ENCODE measurements around the gene DZANK1.
"Not testable (repeated sequence)": the region's sequence is repeated elsewhere in the genome, so short reads cannot be mapped to it uniquely, and the experiment has no call there.

DZANK1 gene

GRCh38 chr20:18436847-18437246, 30.0 kb downstream of the DZANK1 start:
- DNase-seq (ENCODE audit: low spot score): no peak

GRCh38 chr20:18431206-18431605, 35.6 kb downstream of the DZANK1 start:
- DNase-seq (ENCODE audit: low spot score): peak; percentile 7

DNA sequence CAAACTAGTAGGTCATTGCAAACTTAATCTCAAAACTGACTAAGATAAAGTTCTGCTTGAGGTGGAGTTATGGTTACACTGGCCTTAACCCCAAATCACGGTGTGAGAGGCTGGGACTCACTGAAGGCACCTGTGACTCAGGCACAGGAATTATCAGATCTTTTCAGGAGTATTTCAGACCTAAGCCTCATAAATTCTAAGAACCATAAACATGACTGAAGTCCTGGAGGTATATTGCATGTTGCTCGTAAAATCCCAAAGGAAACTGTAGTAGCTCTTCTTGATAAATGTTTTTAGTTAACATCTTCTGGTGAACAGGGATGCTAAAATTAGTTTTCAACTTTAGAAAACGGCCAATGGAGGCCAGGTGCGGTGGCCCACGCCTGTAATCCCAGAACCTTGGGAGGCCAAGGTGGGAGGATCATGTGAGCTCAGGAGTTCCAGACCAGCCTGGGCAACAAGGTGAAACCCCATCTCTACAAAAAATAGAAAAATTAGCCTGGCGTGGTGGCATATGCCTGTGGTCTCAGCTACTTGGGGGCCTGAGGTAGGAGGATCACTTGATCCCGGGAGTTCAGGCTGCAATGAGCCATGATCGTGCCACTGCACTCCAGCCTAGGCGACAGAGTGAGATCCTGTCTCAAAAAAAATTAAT, 36.5 kb downstream of the DZANK1 start:
- DNase-seq (ENCODE audit: low spot score): no peak

DNA sequence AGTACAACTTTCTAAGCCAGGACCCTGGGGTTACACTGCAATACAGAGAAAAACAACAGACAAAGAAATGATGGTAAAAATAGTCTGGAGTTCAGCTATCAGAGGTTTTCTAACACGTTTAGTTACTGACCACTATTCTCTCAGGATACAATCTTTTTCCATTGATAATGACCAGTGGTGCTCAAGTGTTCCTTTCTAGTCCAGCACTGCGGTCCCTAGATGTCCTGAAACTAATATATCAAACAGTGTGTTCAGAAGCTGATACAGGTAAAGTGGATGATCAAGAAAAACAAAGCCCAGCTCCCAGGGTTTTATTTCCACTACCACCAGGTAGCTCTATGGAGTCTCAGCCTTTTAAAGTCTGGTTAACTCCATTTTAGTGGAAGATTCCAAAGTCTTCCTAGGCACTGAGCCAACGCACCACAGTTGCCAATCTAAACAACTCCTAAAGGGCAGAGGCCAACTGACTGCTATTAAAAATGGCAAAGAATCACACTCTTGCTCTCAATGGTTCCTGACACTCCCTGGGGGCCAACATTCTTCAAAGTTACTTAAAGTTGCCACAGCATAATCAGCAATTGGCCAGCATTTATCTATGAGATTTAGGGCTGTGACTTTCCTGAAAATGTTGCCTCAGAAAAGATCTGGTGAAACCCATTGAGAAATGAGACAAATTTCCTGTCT, 38.2 kb downstream of the DZANK1 start:
- DNase-seq (ENCODE audit: low spot score): peak; percentile 8

GRCh38 chr20:18427214-18427613, 39.6 kb downstream of the DZANK1 start:
- no peak for DNase-seq (ENCODE audit: low spot score)

- DNase-seq (ENCODE audit: low spot score): no peak
Measured at GRCh38 chr20:18421608-18422007, 45.2 kb downstream of the DZANK1 start.

- DNase-seq (ENCODE audit: low spot score): no peak
Measured at GRCh38 chr20:18416486-18416885, 50.3 kb downstream of the DZANK1 start.

- DNase-seq (ENCODE audit: low spot score): no peak
Measured at GRCh38 chr20:18414140-18414539, 52.7 kb downstream of the DZANK1 start.

DNA sequence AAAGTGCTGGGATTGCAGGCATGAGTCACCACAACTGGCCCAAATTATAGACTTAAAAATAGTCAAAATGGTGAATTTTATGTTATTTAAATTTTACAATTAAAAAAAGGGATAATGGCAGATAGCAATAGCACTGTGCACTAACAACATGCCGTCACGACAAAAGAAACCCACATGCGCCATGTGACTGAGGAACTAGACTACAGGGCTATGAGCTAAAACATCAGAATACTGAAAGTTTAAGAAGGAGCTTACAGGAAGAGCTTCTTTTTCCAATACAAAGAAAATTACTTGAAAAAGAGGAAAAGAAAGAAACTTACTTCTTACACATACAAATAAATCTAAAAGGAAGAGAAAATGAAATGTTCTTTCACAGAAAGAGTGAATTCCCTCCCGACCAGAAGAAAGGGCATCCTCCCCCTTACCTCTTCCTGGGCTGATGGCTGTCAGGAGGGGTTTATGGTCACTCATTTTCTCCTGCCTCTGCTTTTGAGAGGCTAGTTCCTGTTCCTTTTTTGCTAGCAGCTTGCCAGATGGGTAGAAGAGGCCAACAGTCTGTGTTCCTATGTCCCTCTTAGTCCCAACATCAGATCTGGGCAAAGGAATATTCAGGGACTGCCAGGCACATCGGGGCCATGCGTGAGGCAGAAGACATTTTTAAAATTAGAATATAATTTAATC, 54.5 kb downstream of the DZANK1 start:
- no peak for DNase-seq (ENCODE audit: low spot score)

GRCh38 chr20:18405826-18406225, 61.0 kb downstream of the DZANK1 start:
- no peak for DNase-seq (ENCODE audit: low spot score)

- DNase-seq (ENCODE audit: low spot score): no peak
Measured at GRCh38 chr20:18404172-18404571, 62.7 kb downstream of the DZANK1 start.

DNA sequence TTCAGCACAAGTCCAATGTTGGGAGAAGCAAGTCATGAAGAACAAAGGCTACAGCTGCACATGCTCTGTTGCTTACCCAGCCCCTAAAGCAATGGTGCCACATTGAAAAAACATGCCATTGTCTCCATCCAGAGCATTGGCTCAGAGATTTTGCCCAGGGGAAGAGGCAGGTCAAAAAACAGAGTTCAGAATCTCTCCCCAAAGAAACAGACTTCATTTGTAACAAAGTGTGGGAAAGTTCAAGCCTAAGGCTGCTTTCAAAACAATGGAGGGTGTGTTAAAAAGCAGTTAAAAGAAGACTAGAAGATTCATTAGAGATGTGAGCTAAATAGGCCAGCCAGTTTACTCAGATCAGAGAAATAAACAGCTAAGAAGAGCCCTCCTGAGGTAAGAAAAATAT, 63.6 kb downstream of the DZANK1 start:
- no peak for DNase-seq (ENCODE audit: low spot score)

- no peak for DNase-seq (ENCODE audit: low spot score)
Measured at GRCh38 chr20:18401305-18401704, 65.5 kb downstream of the DZANK1 start.

GRCh38 chr20:18400460-18400859, 66.4 kb downstream of the DZANK1 start:
- DNase-seq (ENCODE audit: low spot score): no peak

DNA sequence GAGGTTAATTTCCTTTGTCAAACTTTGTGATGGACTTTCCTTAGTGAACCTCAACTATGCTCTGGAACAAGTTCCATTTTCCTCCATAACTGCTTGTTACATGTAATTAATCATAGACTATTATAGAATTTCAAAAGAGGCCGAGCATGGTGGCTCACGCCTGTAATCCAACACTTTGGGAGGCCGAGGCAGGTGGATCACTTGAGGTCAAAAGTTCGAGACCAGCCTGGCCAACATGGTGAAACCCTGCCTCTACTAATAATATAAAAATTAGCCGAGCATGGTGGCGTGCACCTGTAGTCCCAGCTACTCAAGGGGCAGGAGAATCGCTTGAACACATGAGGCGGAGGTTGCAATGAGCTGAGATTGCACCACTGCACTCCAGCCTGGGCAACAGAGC, 68.1 kb downstream of the DZANK1 start:
- DNase-seq (ENCODE audit: low spot score): not testable (repeated sequence)

- no peak for DNase-seq (ENCODE audit: low spot score)
Measured at GRCh38 chr20:18397030-18397429, 69.8 kb downstream of the DZANK1 start.

GRCh38 chr20:18395544-18395943, 71.3 kb downstream of the DZANK1 start:
- DNase-seq (ENCODE audit: low spot score): no peak

DNA sequence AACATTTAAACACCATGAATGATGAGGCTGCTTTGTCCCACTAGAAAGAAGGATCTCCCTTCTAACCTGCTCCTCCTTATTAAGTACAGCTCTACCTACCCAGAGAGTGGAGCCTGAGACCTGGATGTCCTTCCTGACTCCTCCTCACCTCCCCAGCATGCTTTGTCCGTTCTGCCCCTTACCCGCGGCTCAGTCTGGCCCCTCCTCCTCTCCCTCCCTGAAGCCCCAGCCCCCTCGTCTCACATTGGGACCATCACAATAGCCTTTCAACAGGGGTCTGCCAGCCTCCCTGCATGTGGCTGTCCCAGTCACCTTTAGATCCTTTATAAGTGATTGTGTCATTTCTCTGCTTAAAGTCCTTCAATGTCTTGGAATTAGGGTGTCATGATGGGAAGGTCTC, 72.5 kb downstream of the DZANK1 start:
- no peak for DNase-seq (ENCODE audit: low spot score)

- no peak for DNase-seq (ENCODE audit: low spot score)
Measured at GRCh38 chr20:18391686-18392085, 75.1 kb downstream of the DZANK1 start.

DNA sequence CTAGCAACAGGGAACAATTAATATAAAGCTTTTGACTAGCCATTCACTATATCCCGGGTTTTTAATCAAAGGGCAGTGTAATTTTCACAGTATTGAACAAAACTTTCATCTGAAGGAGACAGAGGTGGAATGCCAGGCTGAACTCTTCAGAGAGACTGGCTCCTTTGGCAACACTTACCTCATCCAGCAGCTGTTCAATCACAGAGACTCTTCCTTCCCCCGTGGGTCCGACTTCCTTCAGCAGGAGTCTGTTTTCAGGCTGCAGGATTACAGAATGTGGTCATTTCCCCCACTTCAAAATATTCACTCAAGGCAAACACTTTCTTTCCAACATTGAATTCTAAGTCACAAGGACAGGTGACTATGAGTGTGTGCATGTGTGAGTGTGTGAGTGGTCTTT, 76.6 kb downstream of the DZANK1 start:
- no peak for DNase-seq (ENCODE audit: low spot score)

GRCh38 chr20:18388860-18389259, 78.0 kb downstream of the DZANK1 start:
- peak; percentile 67 for DNase-seq (ENCODE audit: low spot score)

- no peak for DNase-seq (ENCODE audit: low spot score)
Measured at GRCh38 chr20:18380908-18381529, 85.8 kb downstream of the DZANK1 start.

GRCh38 chr20:18377896-18378481, 88.8 kb downstream of the DZANK1 start:
- no peak for DNase-seq (ENCODE audit: low spot score)
